PC-9 (cell line): ENCODE measurements around the gene RORB.

Source experiments
- EZH2 ChIP-seq: fragments of 200-600 bp; sonication (generic); IDR thresholded peaks from 2 replicates; pipeline ENCODE4 v1.8.0; 2017; ENCODE audit warnings: antibody characterized with exemption, low read depth
- TF ChIP-seq, protein P1 (sequence below): fragments of 200-600 bp; sonication (generic); conservative IDR thresholded peaks from 2 replicates; pipeline ENCODE4 v1.6.1; 2017; ENCODE audit warnings: mixed run types, antibody characterized with exemption, mild to moderate bottlenecking, moderate library complexity

GRCh38 chr9:74487395-74487794 lies 9.7 kb upstream of the RORB start:
- TF ChIP-seq, protein P1, sequence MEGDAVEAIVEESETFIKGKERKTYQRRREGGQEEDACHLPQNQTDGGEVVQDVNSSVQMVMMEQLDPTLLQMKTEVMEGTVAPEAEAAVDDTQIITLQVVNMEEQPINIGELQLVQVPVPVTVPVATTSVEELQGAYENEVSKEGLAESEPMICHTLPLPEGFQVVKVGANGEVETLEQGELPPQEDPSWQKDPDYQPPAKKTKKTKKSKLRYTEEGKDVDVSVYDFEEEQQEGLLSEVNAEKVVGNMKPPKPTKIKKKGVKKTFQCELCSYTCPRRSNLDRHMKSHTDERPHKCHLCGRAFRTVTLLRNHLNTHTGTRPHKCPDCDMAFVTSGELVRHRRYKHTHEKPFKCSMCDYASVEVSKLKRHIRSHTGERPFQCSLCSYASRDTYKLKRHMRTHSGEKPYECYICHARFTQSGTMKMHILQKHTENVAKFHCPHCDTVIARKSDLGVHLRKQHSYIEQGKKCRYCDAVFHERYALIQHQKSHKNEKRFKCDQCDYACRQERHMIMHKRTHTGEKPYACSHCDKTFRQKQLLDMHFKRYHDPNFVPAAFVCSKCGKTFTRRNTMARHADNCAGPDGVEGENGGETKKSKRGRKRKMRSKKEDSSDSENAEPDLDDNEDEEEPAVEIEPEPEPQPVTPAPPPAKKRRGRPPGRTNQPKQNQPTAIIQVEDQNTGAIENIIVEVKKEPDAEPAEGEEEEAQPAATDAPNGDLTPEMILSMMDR = no peak
- no peak for TF ChIP-seq EZH2
